ENCODE data around the gene AKR1A1. TPM values are rescaled to one million over a fixed set of nuclear protein-coding genes. Genes with fewer than 3 reads are reported as not detected.
"Not testable (repeated sequence)": the region's sequence is repeated elsewhere in the genome, so short reads cannot be mapped to it uniquely, and the experiment has no call there.

AKR1A1 gene
- total RNA-seq, 2 donors from 2014 or later, result 200 to 239 TPM

DNA sequence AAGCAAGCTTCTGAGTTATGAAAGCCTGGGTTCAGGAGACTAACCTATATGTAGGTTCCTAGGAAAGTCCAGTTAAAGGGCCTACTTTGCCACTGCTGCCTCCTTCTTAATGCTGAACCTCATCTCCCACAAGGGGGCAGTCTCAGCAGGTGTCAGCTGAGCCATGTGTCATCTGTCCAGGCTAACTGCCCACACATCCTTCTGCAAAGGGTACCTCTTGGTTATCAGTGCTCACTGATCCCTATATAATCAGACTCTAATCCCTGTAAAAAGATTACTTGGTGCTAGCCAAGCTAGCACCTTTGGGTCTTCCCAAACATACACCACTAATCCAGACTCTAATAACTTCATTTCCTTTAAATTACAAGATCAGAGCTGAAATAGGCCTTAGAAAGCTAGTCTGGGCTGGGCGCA is 38.0 kb upstream of the AKR1A1 start:
- peak overlapping the region; percentile 59 for H3K27ac Mint-ChIP-seq

GRCh38 chr1:45513532-45514260 is 36.9 kb upstream of the AKR1A1 start:
- peak overlapping the region; percentile 85 for H3K27ac Mint-ChIP-seq
- H3K27ac ChIP-seq (ENCODE audit: low read depth, low read length), result not testable (repeated sequence)

More for the DNA sequence above, 38.0 kb upstream of the AKR1A1 start:
- Histone ChIP-seq H3K9me3 (ENCODE audit: control insufficient read depth, low read length) (no peaks in the 10 kb centered on the region), H3K36me3 (ENCODE audit: control insufficient read depth, insufficient read depth, low read length) (peaks cover 88% of the 10 kb centered on the region), H3K4me3 (ENCODE audit: low read length) (no peak overlapping the region), H3K27ac (ENCODE audit: low read depth, low read length) (no peak overlapping the region), H3K27me3 (ENCODE audit: control insufficient read depth, insufficient read depth, low read length, poor library complexity, severe bottlenecking) (no peaks in the 10 kb centered on the region), H3K9ac (ENCODE audit: extremely low read depth, low read length, poor library complexity, severe bottlenecking) (no peak overlapping the region), H3K4me1 (ENCODE audit: control insufficient read depth, insufficient read depth, low read length) (peaks cover 20% of the 10 kb centered on the region)
- no peak overlapping the region for H3K4me3 Mint-ChIP-seq
- peaks cover 76% of the 10 kb centered on the region for H3K36me3 Mint-ChIP-seq (ENCODE audit: low read depth)
- peak; percentile 90 for TF ChIP-seq CTCF (conservative IDR thresholded peaks at IDR 0.05)
- 75 to 80% methylated on average over 1 of the region's 1 CpG for WGBS, 2 experiments (ENCODE audit: insufficient coverage in 1 of 2, insufficient read length in 1 of 2)
- DNase-seq, result peak; percentile 90
- no peaks in the 10 kb centered on the region for H3K27me3 Mint-ChIP-seq (ENCODE audit: insufficient read depth)
- H3K9me3 Mint-ChIP-seq, result no peaks in the 10 kb centered on the region
- peaks cover 38% of the 10 kb centered on the region for H3K4me1 Mint-ChIP-seq

DNA sequence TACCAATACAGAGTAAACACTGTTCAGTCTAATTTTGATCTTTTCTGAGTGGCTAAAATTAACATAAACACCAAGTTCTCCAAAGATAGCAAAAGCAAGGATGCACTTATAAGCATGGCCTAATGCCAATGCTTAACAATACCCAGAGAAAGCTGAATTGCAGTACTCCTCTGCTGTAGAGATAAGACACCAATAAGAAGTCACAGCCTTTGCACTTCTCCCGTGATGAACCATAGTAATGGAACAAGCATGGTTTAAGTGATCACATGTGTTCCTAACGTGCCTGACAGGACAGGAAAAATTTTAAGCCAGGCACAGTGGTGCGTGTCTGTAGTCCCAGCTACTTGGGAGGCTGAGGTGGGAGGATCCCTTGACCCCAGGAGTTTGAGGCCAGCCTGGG is 34.6 kb upstream of the AKR1A1 start:
- Mint-ChIP-seq H3K27me3 (ENCODE audit: insufficient read depth) (no peaks in the 10 kb centered on the region), H3K9me3 (no peaks in the 10 kb centered on the region), H3K27ac (no peak overlapping the region), H3K4me3 (no peak overlapping the region), H3K4me1 (peaks cover 46% of the 10 kb centered on the region), H3K36me3 (ENCODE audit: low read depth) (peaks cover 64% of the 10 kb centered on the region)
- Histone ChIP-seq H3K4me1 (ENCODE audit: control insufficient read depth, insufficient read depth, low read length) (peaks cover 20% of the 10 kb centered on the region), H3K9ac (ENCODE audit: extremely low read depth, low read length, poor library complexity, severe bottlenecking) (no peak overlapping the region), H3K27ac (ENCODE audit: low read depth, low read length) (no peak overlapping the region), H3K9me3 (ENCODE audit: control insufficient read depth, low read length) (no peaks in the 10 kb centered on the region), H3K36me3 (ENCODE audit: control insufficient read depth, insufficient read depth, low read length) (peaks cover 73% of the 10 kb centered on the region), H3K27me3 (ENCODE audit: control insufficient read depth, insufficient read depth, low read length, poor library complexity, severe bottlenecking) (no peaks in the 10 kb centered on the region), H3K4me3 (ENCODE audit: low read length) (peak overlapping the region; percentile 55)
- no peak for TF ChIP-seq CTCF (conservative IDR thresholded peaks at IDR 0.05)
- WGBS, 2 experiments (ENCODE audit: insufficient coverage in 1 of 2, insufficient read length in 1 of 2), result 96 to 100% methylated on average over 2 to 3 of the region's 3 CpGs
- no peak for DNase-seq

More at GRCh38 chr1:45513532-45514260, 36.9 kb upstream of the AKR1A1 start:
- not testable (repeated sequence) for H3K9me3 ChIP-seq (ENCODE audit: control insufficient read depth, low read length); H3K4me3 ChIP-seq (ENCODE audit: low read length); H3K27me3 Mint-ChIP-seq (ENCODE audit: insufficient read depth); DNase-seq; H3K27me3 ChIP-seq (ENCODE audit: control insufficient read depth, insufficient read depth, low read length, poor library complexity, severe bottlenecking); H3K9me3 Mint-ChIP-seq
- WGBS, 2 experiments (ENCODE audit: insufficient coverage in 1 of 2, insufficient read length in 1 of 2), result 67 to 73% methylated on average over 1 to 8 of the region's 9 CpGs
- Mint-ChIP-seq H3K36me3 (ENCODE audit: low read depth) (peaks cover 77% of the 10 kb centered on the region), H3K4me3 (peak overlapping the region; percentile 18), H3K4me1 (peaks cover 39% of the 10 kb centered on the region)
- Histone ChIP-seq H3K4me1 (ENCODE audit: control insufficient read depth, insufficient read depth, low read length) (peaks cover 20% of the 10 kb centered on the region), H3K36me3 (ENCODE audit: control insufficient read depth, insufficient read depth, low read length) (peaks cover 86% of the 10 kb centered on the region), H3K9ac (ENCODE audit: extremely low read depth, low read length, poor library complexity, severe bottlenecking) (peak overlapping the region; percentile 49)
